ENCODE results near the gene LRRTM4.

The LRRTM4 gene

GRCh38 chr2:77395011-77395410, 127.2 kb downstream of the LRRTM4 start:
- H3K4me3 ChIP-seq (ENCODE audit: low read depth, low read length) = no peak overlapping the region
- TF ChIP-seq, protein P1, sequence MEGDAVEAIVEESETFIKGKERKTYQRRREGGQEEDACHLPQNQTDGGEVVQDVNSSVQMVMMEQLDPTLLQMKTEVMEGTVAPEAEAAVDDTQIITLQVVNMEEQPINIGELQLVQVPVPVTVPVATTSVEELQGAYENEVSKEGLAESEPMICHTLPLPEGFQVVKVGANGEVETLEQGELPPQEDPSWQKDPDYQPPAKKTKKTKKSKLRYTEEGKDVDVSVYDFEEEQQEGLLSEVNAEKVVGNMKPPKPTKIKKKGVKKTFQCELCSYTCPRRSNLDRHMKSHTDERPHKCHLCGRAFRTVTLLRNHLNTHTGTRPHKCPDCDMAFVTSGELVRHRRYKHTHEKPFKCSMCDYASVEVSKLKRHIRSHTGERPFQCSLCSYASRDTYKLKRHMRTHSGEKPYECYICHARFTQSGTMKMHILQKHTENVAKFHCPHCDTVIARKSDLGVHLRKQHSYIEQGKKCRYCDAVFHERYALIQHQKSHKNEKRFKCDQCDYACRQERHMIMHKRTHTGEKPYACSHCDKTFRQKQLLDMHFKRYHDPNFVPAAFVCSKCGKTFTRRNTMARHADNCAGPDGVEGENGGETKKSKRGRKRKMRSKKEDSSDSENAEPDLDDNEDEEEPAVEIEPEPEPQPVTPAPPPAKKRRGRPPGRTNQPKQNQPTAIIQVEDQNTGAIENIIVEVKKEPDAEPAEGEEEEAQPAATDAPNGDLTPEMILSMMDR (IDR thresholded peaks at IDR 0.05; ENCODE audit: low read depth, low read length) = no peak

DNA sequence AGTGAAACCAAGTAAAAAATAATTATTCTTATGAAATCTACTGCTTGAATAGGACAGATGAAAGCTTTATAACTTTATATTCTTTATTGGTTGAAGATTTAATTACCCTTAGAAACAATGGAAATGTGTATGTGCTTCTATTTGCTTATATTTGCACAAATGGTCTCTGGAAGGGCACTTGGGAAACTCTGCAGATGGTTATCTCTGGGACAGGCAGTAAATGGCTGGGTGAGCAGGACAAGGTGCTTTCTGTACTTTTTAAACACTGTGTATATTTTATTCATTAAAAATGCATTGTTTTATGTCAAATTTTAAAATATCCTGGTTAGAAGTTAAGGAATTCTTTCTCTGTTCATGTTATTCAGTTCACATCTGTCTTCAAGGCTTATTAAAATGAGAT, 131.1 kb downstream of the LRRTM4 start:
- H3K4me3 ChIP-seq (ENCODE audit: low read depth, low read length) = no peak overlapping the region
- TF ChIP-seq, protein P1 (IDR thresholded peaks at IDR 0.05; ENCODE audit: low read depth, low read length) = no peak

GRCh38 chr2:77387324-77387723, 134.9 kb downstream of the LRRTM4 start:
- no peak overlapping the region for H3K4me3 ChIP-seq (ENCODE audit: low read depth, low read length)
- TF ChIP-seq, protein P1 (IDR thresholded peaks at IDR 0.05; ENCODE audit: low read depth, low read length) = no peak

- TF ChIP-seq, protein P1 (IDR thresholded peaks at IDR 0.05; ENCODE audit: low read depth, low read length) = no peak
- H3K4me3 ChIP-seq (ENCODE audit: low read depth, low read length) = no peak overlapping the region
These were observed 149.5 kb downstream of the LRRTM4 start for GRCh38 chr2:77372636-77373035.

DNA sequence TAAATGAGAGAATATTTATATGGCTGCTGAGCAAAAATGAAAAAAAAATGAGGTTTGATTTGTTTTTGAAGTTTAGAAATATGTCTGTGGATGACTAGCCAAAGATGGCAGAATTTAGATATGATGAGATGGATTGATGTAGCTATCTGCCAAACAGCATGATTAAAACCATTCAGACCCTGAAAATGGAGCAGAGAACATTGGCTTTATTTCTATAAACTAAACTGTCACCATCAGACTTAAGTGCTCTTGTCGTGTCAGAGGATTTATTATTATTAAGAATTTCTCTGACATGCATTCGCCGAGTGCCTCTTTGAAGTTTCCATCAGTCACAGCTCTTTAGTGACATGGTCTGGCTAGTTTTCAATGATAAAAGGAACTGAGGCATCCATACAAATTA, 151.7 kb downstream of the LRRTM4 start:
- no peak overlapping the region for H3K4me3 ChIP-seq (ENCODE audit: low read depth, low read length)
- TF ChIP-seq, protein P1 (IDR thresholded peaks at IDR 0.05; ENCODE audit: low read depth, low read length) = no peak

DNA sequence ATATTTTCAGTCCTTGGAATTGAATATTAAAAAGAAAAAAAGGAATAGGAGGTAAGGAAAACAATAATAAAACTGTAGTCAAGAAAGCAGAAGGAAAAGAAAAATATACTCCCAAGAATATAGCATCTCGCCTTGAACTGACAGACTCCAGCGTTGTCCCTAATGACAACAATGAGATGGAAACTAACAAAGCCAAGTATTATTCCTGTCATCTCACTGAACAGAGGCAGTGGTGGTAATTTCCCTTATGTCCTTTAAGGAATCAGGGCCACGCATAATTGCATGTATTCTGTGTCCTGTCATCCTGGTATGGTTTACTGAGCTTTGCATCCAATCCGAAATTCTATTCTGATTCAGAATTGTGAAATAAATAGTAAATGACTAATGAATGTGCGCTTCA, 158.9 kb downstream of the LRRTM4 start:
- TF ChIP-seq, protein P1 (IDR thresholded peaks at IDR 0.05; ENCODE audit: low read depth, low read length) = no peak
- H3K4me3 ChIP-seq (ENCODE audit: low read depth, low read length) = no peak overlapping the region

- TF ChIP-seq, protein P1 (IDR thresholded peaks at IDR 0.05; ENCODE audit: low read depth, low read length) = no peak
- H3K4me3 ChIP-seq (ENCODE audit: low read depth, low read length) = no peak overlapping the region
These were observed 173.4 kb downstream of the LRRTM4 start for GRCh38 chr2:77348821-77349220.
